Heart left ventricle (tissue), 13 donors: ENCODE data around the gene ZNF614.

Experiments
- POLR2A ChIP-seq, 2 donors: fragments of 450-650 bp; IDR thresholded peaks; one replicate each; pipeline ENCODE4 v1.6.1; 2017; ENCODE audit warnings: antibody characterized with exemption in 2 of 2, mild to moderate bottlenecking in 2 of 2, moderate library complexity in 2 of 2
- TF ChIP-seq, protein P1 (sequence below), 12 donors: fragments of 200-600 bp; sonication (generic) in 4 of 12; IDR thresholded peaks; one replicate each; pipeline versions ENCODE4 v1.5.0 to v1.8.0; 2018 to 2022; ENCODE audit warnings: antibody characterized with exemption in 12 of 12, mild to moderate bottlenecking in 5 of 12
- donor health status: ischemic (EF 13 %, LVEDD 7.1; RV severe dilation, severe dysfunction).
- donor health status: DM: no; HTN: yes; CAD: no.
- donor health status: DM: no; HTN: no; CAD: no.
- donor health status: ischemic (EF 25% LVEDD 6.9; RV normal size, moderate dysfunction).
- donor health status: ischemic (EF 25% LVEDD 5.7; RV mildly dilated, moderate dysfunction).
- donor health status: ischemic (EF 35%, LVEDD 5.7; RV mildly dilated, moderate dysfunction).
- donor health status: nonischemic (EF 11% LVEDD 7.7; RV severe dilation, severe dysfunction).
- donor health status: DM: yes; HTN: yes; CAD: no.
- donor health status: PGD.
- donor health status: ischemic (EF 29% LVEDD 5.4; RV normal size, mild dysfunction).
- donor health status: nonischemic (EF 23%, LVEDD 6.1; RV moderate dilation, normal function).

DNA sequence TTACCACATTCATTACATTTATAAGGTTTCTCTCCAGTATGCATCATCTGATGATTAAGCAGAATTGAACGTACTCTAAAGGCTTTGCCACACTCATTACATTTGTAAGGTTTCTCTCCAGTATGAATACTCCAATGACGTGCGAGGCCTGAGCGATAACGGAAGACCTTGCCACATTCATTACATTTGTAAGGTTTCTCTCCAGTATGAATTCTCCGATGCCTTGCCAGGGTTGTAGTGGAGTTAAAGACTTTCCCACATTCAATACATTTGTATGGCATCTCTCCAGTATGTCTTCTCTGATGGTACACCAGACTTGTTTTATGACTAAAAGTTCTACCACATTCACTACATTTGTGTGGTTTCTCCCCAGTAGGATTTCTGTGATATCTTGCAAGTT, 37.2 kb upstream of the ZNF614 start:
- TF ChIP-seq POLR2A (IDR thresholded peaks at IDR 0.05), result no peak
- TF ChIP-seq, protein P1, sequence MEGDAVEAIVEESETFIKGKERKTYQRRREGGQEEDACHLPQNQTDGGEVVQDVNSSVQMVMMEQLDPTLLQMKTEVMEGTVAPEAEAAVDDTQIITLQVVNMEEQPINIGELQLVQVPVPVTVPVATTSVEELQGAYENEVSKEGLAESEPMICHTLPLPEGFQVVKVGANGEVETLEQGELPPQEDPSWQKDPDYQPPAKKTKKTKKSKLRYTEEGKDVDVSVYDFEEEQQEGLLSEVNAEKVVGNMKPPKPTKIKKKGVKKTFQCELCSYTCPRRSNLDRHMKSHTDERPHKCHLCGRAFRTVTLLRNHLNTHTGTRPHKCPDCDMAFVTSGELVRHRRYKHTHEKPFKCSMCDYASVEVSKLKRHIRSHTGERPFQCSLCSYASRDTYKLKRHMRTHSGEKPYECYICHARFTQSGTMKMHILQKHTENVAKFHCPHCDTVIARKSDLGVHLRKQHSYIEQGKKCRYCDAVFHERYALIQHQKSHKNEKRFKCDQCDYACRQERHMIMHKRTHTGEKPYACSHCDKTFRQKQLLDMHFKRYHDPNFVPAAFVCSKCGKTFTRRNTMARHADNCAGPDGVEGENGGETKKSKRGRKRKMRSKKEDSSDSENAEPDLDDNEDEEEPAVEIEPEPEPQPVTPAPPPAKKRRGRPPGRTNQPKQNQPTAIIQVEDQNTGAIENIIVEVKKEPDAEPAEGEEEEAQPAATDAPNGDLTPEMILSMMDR (IDR thresholded peaks at IDR 0.05), result no peak
